HG03565 (cell line): ENCODE data around the gene TANGO2.

Experiments used
- ATAC-seq: cut with Tn5 transposase; IDR thresholded peaks from one replicate; pipeline ENCODE4 v1.9.1; 2021; ENCODE audit warnings: mild to moderate bottlenecking, moderate library complexity; ENCODE audit not compliant: unreplicated experiment

TANGO2 gene

GRCh38 chr22:20083157-20083890, 62.4 kb downstream of the TANGO2 start:
- no peak for ATAC-seq

GRCh38 chr22:20083891-20084546, 63.1 kb downstream of the TANGO2 start:
- ATAC-seq: no peak

GRCh38 chr22:20084547-20085413, 63.9 kb downstream of the TANGO2 start:
- no peak for ATAC-seq

DNA sequence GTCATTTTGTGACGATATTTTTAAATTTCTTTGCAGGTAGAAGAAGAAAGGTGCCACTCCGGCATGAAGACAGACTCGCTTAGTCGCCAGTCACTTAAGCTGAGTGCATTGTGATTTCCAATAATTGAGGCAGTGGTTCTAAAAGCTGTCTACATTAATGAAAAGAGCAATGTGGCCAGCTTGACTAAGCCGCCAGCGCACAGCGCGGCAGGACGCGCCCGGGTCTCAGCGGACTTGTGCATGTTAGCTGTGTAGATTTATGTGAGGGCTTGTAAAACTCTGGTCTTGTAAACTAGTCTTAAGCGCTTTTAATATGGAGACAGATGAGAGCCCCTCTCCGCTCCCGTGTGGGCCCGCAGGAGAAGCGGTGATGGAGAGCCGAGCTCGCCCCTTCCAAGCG, 64.7 kb downstream of the TANGO2 start:
- no peak for ATAC-seq

GRCh38 chr22:20086101-20086599, 65.2 kb downstream of the TANGO2 start:
- ATAC-seq: no peak

DNA sequence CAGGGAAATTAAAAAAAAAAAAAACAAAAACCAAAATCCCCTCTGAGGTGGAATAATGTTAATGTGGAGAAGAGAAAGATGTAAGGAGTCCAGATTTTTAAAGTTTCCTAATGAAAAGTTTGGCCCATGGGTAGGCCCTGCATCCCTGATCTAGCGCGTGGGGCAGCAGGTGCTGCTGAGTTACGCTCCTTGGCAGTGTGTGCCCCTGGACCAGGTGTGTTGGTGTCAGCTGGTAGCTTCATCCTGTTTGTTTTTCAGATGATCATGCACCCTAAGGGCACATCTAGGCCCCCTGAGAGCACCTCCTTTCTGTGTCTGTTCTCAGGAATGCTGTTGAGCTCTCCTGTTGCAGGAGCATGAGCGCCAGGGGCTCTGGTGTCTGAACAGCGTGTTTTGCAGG, 65.9 kb downstream of the TANGO2 start:
- ATAC-seq: no peak

- no peak for ATAC-seq
Measured at GRCh38 chr22:20087319-20088262, 66.7 kb downstream of the TANGO2 start.

GRCh38 chr22:20088263-20088648, 67.3 kb downstream of the TANGO2 start:
- ATAC-seq: no peak

DNA sequence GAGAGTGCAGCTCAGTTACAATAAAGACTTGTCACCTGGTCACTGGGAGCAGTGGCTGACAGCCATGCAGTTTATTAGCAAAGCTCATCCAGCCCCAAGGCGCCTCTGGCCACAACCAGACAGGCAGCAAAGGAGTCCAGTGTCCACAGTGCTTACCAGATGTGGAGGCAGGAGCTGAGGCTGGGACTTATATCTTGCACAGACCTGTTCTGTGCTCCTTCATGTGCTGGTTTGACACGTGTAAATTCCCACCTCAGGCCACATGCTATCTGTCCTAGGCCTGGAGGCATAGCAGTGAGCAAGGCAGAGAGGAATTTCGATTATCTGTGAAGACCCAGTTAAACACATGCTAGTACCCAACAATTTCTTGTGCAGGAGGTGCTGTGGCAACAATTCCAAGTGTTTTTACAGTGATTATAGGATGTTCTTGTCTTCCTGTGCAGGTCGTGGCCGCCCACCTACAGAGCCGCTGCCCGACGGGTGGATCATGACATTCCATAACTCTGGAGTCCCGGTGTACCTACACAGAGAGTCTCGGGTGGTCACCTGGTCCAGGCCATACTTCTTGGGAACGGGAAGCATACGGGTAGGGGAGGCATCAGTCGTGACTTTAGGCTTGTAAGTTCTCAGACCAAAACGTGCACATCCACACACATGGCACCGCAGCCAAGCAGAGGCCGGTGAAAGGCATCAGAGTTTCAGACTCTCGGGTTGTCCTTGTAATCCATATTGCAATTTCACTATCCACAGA, 68.5 kb downstream of the TANGO2 start:
- no peak for ATAC-seq

DNA sequence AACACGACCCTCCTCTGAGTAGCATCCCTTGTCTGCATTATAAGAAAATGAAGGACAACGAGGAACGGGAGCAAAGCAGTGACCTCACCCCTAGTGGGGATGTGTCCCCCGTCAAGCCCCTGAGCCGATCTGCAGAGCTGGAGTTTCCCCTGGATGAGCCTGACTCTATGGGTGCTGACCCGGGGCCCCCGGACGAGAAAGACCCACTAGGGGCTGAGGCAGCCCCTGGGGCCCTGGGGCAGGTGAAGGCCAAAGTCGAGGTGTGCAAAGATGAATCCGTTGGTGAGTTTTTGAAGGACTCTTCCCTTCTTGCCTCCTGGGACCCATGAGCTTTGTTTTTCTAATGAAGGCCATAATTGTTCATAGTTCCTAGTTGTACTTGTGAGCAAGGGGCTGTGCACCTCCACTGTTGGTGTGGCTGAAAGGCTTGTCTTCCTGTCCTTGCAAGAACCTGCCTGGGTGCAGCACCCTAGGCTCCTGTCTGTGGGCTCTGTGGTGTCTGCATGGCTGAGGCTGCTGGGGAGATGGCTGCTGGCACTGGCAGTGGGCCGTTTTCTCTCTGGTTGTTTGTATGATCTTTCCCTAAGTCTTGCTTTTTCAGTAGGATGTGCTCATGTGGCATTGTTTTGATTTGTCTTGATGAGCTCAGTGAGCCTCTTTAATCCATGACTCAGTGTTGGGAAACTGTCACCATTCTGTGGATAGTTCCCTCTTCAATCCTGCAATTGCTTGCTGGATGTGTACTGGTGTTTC, 69.2 kb downstream of the TANGO2 start:
- ATAC-seq: no peak

DNA sequence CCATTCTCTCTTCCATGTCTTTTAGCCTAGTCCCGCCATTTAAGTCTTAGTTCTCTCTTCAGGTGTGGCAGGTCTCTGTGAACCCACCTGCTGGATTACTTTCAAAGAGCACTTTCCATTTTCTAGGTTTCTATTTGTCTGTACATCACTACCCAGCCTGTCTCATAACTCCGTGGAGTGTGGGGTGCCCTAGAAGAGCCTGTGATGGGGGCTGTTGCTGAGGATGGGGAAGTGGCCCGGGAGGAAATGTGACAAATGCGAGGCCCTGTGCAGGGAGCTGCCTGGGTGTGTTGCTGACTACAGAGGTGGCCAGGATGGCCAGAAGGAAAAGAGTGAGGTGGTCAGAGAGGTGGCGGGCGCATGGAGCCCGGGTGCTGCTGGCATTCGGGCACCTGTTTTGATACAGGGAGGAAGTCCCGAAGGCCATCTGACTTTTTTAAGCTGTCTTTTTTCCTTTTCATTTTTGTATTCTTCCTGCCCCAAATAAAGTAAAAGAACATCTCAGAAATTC, 69.9 kb downstream of the TANGO2 start:
- ATAC-seq: no peak

DNA sequence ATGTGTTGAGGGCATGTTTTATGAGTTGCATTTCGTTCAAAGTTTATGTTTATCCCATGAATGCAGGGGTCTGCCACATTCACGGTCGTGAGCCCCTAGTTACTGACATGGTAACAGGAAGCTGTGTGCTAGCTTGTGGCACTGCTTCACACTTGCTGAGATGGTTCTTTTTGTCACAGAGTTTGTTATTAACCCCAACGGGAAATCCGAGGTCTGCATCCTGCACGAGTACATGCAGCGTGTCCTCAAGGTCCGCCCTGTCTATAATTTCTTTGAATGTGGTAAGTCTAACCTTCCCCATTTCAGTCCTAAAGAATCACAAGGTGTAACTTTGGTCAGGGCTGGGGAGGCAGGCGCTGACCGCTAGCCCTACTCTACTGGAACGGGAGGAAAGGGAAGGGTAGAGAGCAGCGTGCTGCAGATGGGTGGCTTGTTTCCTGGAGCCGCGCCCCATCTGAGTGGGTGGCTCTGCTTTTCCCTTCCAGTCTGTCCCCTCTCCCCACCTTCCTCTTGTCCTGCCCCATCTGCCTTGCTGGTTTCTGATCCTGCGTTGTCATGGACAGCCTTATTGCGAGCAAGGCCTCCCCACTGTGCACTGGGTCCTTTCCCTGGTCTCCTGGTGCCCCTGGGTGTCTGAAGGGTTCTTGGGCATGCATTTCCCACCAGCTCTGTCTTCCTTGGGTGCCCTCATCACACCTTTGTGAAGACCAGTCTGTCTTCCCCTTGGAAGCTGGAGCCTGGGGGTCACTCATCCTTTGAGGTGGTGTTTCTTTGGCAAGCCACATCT, 71.0 kb downstream of the TANGO2 start:
- no peak for ATAC-seq

DNA sequence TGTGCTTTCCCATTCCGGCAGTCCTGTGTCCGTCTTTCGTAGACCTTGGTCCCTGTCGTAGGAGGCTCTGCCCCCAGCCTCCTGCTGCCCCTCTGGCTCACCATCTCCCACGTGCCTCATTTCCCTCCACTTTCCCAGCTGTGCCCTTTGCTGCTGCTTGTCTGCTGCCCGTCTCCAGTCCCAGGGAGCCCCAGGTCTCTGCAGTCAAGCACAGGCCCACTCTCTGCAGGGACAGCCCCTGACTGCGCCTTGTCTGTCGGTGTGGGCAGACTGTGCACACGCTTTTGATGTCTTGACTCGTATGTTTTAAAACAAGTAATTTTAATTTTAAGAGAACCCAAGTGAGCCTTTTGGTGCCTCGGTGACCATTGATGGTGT, 71.6 kb downstream of the TANGO2 start:
- ATAC-seq: no peak

DNA sequence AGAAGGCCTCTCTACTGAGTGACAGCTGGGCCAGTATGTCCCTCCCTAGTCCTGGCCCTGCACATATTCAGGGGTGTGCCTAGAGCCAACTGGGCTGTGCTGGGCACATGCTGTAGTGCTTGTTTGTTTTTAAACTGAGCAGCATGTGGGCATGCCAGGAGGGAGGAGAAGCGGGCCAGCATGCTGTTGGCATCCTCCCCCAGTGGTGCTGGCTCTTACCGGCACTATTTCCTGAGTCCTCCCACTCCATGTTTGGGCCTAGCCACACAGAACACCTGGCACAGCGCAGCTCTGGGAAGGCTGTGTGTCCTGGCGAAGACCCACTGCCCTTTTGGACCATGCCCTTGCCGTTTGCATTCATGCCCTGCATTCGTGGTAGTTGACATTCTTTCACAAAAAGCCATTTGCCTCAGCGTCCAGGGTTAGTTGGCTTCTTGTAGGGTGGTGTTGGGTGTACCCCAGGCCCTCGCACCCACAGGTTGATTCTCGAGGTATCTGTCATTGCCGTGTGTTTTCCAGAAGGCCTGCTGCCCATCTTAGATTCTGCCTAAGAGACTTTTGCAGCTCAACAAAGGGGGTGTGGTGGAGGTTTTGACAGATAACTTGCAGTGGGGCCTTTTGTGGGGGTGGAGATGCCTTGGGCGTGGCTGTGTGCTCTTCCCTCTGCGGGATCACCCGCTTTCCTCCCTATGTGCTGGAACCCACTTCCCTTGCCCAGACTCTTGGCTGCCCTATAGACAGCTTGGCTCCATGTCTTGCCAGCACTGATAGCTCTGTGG, 72.7 kb downstream of the TANGO2 start:
- no peak for ATAC-seq

GRCh38 chr22:20094197-20094807, 73.4 kb downstream of the TANGO2 start:
- ATAC-seq: no peak

- no peak for ATAC-seq
Measured at GRCh38 chr22:20095521-20095920, 74.6 kb downstream of the TANGO2 start.
